GM18951 (cell line): ENCODE data around the gene VSIG10.
"Not testable (repeated sequence)": the region's sequence is repeated elsewhere in the genome, so short reads cannot be mapped to it uniquely, and the experiment has no call there.

Experiments used
- POLR2A ChIP-seq: IDR thresholded peaks from 4 replicates; pipeline ENCODE4 v1.6.1; 2011; ENCODE audit warnings: mild to moderate bottlenecking; ENCODE audit not compliant: insufficient read length, insufficient read depth; ENCODE audit errors: extremely low read depth
- in situ Hi-C: fragments of 300-500 bp; cut with MboI; formaldehyde crosslinking; loops from one replicate; pipeline ENCODE4 v1.12.0; 2022; ENCODE audit warnings: low sequenced_read_pairs, mixed read lengths, inconsistent platforms; ENCODE audit not compliant: unreplicated experiment

VSIG10 gene

DNA sequence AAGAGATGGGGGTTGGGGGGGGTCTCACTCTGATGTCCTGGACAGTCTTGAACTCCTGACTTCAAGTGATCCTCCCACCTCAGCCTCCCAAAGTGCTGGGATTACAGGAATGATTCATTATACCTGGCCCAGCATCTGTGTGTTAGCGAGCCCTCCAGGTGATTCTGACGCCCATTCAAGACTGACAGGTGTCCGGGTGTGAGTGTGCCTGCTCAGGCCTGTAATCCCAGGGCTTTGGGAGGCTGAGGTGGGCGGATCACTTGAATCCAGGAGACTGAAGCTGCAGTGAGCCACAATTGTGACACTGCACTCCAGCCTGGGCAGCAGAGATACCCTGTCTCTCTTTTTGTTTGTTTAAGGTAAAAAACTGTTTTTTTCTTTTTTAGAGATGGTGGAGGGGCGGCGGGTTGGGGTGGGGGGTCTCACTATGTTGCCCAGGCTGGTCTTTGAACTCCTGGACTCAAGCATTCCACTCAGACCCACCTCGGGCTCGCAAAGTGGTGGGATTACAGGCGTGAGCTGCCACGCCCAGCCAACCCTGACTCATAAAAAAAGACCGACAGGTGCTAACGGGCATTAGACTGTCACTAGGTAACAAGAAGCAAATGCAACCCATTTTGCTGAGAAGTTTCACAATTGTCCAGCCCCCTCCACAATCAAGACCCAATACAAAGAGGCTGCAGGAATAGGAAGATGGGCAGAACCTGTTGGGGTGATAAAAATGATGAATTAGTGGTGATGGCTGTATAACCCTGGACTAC is 4.7 kb downstream of the VSIG10 start:
- in situ Hi-C loops = no loop called here
- no peak for TF ChIP-seq POLR2A

DNA sequence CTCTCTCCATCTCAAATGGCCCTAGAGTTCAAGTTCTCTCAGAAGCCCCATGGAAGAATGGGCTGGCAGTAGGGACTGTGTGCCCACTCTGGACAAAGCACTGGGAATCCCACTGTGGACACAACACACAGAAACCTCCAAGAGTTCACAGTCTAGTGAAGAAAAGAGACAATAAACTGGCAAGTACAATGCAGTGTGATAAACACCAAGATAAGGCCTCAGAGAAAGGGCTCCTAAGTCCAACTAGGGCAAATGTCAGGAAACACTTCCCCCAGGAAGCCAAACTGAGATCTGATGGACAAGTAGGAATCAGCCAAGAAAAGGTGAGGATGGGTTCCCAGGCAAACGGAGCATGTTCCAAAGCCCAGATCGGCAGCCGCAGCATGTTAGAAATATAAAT is 5.4 kb downstream of the VSIG10 start:
- in situ Hi-C loops = no loop called here
- no peak for TF ChIP-seq POLR2A

DNA sequence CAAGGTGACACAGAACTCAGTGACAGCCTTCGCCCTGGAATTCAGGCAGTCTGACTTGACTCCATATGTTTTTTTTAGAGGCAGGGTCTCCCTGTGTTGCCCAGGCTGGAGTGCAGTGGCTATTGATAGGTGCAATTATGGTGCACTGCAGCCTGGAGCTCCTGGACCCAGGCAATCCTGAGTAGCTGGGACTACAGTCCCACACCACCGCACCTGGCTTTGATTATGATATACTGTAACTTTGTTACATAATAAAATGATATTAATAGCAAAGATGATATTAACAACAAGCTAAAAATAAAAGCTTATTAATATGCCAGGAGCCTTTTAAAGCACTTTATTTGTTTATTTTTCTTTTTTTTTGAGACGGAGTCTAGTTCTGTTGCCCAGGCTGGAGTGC is 9.8 kb downstream of the VSIG10 start:
- TF ChIP-seq POLR2A = no peak
- in situ Hi-C loops = no loop called here

DNA sequence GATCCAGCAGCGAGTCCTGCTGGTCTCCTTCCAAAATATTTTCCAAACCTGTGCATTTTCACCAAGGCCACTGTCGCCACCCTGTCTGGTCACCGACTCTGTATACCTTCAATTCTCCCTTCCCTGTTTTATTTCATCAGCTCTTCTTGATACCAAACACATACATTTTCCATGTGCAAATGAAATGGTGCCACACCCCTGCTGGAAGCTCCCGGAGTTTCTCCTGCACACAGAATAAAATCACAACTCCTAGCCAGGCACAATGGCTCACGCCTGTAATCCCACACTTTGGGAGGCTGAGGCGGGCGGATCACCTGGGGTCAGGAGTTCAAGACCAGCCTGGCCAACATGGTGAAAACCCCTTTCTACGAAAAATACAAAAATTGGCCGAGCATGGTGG is 14.0 kb downstream of the VSIG10 start:
- no peak for TF ChIP-seq POLR2A
- in situ Hi-C loops = no loop called here

DNA sequence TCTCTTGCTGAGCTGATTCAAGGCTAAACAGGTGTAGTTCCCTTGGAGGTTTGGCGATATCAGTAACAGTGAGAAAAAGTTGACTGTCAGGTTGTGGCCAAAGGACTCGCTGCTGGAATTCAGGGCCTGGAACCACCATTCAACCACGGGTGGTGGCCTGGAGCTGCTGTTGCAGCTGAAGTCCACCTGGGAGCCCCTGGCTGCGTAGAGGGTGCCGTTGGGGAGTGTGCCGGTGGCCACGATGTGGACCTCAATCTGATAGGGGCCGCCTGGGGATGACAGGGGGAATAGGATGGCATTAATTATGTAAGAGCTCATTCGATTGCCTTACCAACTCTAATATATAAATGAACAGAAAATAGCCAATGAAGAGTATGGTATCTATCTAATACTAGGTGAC is 21.6 kb downstream of the VSIG10 start:
- in situ Hi-C loops = no loop called here
- TF ChIP-seq POLR2A = no peak

DNA sequence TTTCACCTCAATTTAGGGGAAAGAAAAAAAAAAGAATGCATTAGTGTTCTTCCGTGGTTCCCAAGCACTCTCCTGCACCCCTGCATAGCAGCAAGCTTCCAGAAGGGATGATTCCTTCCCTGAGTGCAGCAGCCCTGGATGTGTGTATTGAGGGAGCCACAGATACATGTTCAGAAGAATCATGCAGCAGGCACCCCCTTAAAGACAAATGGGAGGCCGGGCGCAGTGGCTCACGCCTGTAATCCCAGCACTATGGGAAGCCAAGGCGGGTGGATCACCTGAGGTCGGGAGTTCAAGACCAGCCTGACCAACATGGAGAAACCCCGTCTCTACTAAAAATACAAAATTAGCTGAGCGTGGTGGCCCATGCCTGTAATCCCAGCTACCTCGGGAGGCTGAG is 22.3 kb downstream of the VSIG10 start:
- in situ Hi-C loops = not testable (repeated sequence)

DNA sequence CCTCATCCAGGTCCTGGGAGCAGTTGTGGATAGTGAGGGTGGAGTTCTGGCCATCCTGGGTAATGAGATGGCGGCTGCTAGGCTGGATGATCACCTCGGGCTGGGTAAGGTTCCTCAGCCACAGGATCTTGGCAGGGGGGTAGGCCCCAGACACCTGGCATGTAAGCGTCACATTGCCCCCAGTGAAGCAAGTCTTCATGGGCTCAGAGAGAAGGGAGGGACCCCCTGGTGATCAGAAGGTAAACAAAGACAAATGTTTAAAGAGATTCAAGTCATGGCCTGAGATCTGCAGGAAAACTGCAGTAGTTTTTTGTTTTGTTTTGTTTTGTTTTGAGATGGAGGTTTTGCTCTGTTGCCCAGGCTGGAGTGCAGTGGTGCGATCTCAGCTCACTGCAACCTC is 30.0 kb downstream of the VSIG10 start:
- no peak for TF ChIP-seq POLR2A
- in situ Hi-C loops = no loop called here

DNA sequence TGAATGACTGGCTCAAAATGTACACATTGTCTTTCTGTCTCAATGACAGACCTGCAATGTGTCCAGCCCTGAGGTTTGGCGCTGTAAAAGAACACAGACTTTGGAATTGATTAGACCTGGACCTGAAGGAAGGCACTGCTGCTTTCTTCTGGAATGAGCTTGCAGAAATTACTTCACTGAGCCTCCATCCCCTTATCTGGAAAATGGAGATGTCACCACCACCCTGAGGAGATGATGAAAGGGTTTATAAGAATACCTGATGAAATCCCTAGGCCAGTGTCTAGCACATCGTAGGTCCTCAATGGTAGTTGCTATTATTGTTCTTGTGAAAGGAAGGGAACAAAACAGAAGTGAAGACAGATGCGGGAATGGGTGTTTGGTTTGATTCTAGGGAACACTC is 33.2 kb downstream of the VSIG10 start:
- TF ChIP-seq POLR2A = no peak
- in situ Hi-C loops = no loop called here

DNA sequence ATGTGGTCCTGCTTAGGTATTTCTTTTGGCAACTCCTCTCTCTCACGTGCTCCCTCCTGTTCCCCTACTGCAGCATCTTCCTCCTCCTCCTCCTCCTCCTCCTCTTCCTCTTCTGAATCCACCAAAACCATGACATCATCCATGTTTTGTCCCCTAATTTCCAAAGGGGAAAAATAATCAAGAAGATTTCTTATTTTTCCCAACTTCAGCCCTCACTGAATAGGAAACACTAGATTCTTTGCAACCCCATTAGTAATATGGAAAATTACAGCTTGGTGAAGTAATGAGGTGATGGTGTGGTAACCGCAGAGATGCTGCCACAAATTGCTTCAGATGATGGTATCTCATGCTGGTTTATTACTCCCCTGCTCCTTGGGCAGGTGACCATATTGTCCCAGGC is 35.4 kb downstream of the VSIG10 start:
- no peak for TF ChIP-seq POLR2A
- in situ Hi-C loops = no loop called here

DNA sequence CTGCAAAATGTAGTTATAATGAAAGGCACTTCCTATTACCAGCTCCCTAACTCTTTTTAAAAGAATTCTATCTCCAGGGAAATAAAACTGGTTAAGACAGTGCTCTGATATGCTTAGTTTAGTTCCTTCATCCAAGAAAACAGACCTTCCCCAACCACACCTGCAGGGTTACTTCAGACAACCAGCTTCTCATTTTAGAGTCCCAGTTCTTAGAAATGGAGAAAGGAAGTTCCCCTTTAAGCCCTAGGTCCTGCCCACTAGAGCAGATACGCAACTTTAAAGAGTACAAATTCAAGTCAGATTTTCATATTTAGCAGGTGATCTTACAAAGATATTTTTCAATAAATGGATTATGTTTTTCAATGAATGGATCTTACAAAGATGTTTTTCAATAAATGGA is 38.4 kb downstream of the VSIG10 start:
- no peak for TF ChIP-seq POLR2A
- in situ Hi-C loops = no loop called here

DNA sequence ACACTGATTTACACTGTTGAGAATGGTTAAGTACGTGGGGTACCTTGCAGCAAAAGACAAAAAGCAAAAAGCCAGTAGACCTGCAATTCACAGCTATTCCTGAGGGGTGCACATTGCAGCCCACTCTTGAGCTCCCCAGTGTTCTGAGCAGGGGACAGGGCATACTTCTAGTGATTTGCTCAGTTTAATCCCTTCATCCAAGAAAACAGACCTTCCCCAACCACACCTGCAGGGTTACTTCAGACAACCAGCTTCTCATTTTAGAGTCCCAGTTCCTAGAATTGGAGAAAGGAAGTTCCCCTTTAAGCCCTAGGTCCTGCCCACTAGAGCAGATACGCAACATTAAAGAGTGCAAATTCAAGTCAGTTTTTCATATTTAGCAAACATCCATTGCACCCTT is 39.2 kb downstream of the VSIG10 start:
- no peak for TF ChIP-seq POLR2A
- in situ Hi-C loops = no loop called here

DNA sequence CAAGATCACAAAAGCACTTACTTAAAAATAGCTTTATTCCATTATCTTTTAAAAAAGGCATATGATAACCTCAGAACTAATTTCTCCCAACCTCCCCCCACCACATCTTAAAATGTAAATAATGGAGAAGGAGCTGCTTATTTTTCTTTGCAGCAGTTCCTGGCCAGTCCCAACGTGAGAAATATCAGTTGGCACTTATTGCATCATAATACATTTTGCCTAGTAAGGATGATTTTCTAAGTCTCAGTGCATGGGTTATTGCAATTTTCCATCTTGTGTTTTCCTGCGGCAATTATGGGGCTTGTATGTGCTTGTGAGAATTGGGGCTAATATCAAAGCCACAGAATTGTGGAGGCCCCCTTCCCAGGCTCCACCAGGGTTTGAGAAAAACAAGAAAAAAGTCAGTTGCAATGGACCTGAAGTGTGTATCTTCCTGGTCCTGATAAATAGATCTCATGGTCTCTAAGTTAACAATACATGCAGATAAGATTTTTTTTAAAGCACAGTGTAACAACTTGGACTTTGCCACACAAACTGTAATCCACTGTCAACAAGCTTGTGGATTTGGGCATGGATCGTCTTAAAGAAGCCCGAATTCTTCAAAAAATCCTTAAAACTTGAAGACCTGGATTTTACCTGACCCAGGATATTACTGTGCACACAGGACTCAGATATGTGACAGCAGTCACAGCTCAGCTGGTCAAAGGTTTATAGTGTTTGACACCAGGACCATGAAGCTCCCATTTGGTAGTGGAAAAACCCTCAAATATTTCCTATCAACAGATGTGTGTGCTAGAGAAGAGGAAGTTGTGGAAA is 40.0 kb downstream of the VSIG10 start:
- in situ Hi-C loops = no loop called here
- no peak for TF ChIP-seq POLR2A

DNA sequence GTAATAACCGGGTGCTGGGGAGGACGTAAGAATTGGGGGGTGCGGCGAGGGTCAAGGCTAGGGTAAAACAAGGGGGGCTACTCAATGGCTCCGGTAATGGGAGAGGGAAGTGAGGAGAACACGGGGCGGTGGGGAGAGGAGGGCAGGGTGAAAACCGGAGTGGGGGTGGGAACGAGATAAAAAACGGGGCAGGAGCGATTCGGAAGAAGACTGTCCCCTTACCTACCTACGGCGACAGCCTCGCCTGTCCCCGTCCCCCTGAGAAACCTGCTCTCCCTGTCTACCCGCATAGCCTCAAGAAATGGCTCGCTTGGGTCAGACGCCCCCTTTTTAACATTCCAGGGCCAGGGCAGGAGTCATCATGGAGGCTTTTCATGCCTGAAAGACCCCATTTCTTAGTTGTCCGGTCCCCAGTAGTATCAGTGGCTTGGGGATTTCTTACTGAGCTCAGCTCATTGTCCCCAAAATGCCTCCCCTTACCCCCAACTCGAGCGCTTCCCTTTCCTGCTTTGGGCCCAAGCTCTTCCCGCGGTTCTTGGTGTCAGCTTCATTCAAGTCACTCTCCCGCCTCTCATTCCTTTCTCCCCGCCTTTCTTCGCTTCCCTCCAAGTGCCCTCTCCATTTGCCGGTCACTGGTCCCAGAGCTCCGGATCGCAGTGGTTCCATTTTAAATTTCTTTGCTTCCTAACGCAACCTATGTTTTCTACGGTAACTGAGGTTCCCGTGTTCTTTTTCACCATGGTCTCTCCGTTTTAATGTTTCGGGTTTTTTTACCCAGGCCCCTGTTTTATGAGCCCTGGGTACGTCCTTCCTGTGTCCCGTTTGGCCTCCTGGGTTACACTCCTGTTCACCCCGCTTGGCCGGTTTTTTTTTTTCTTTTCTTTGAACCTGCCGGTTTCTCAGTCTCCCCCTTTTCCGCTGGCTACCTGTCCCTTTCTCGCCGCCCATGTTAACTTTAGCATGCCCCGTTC is 41.7 kb downstream of the VSIG10 start:
- TF ChIP-seq POLR2A = peak; percentile 42
- in situ Hi-C loops = no loop called here
